DMS153 treated with DMSO at 0.1 percent for 48 hours (cell line): ENCODE results near the gene ERC2.

ENCODE experiments used
- DNase-seq: peaks from one replicate; lab custom pipeline; 2025; ENCODE audit not compliant: unreplicated experiment; lab: John Stamatoyannopoulos, UW

Gene ERC2

DNA sequence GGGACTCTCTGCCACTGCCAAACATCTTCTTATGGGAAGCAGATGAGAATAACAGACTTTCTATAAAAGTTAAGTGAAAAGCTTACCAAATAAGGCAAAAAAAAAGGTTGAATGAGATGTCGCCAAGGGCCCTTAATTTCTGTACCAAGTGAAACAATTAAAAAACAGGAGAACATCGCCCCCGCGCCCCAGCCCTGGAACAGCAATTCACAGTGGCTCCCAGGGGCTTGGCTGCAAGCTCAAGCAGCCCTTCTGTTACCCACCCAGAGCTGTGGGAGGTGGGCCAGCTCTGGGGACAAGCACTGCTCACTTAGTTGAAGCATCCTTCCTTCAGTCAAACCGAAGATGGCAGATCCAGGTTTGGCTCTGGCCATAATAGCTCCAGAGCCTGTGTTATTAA lies 208.0 kb downstream of the ERC2 start:
- no peak for DNase-seq

DNA sequence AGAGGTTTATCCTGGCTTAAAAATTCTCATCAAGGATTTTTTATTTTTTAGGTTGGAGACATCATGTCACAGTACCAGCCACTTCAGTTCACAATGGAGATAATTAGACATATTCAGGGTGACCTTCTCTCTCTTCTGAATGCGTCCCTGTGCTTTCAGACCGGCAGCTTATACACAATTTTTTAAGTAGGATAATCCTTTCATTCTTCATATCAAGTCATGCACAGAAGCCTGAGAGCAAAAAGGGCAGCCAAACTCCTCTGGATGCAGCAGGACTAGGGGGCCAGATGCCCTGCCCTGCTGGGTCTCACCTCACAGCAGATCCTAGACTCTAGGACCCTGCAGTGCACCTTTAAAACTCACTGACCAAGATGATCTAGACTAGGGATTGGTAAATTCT lies 210.4 kb downstream of the ERC2 start:
- no peak for DNase-seq

DNA sequence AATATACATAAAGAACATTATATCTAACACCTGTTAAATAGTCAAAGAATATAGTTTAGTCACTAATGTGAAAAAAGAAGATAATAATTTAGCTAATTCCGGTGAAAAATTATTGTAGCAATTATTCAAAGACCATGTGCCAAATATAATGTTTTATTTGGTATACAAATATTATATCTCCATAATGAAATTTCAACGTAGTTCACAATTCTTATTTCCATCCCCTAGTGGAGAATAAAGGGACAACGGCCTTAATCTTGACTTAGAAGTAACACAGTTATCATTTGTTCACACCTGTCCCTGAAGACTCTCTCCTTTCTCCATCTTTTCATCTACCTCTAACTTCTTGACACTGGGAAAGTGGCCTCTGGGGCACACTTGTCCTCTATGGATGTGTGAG lies 213.4 kb downstream of the ERC2 start:
- no peak for DNase-seq

DNA sequence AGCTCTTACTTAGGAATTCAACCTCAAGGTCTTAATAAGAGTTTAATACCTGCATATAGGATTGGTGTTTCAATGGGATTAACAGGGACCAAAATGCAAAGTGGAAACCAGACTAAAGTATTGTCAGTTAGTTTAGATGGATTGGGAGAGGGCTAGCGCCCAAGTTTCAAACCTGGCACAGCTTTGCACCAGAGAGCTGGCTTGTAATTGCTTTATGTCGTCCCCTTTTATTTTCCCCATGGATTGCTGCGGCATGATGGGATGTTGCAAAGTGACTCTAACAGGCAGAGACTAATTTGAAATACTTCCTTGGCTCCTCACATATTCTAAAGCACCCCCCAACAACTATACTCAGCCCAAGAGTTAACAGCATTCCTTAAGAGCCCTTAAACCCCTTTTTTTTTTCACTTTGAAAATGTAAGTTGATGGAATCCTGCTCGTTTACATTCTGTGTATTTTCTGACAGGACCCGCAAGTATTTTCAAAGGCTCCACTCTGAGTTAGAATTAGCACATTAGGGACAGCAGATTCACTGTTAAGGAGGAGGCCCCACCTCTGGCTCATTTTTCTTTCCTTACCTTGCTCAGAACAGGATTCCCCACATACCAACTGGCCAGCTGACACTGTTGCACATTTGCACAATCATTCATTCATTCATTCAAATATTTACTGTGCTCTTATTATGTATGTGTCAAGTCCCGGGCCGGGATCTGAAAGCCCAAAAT lies 214.2 kb downstream of the ERC2 start:
- DNase-seq: no peak

DNA sequence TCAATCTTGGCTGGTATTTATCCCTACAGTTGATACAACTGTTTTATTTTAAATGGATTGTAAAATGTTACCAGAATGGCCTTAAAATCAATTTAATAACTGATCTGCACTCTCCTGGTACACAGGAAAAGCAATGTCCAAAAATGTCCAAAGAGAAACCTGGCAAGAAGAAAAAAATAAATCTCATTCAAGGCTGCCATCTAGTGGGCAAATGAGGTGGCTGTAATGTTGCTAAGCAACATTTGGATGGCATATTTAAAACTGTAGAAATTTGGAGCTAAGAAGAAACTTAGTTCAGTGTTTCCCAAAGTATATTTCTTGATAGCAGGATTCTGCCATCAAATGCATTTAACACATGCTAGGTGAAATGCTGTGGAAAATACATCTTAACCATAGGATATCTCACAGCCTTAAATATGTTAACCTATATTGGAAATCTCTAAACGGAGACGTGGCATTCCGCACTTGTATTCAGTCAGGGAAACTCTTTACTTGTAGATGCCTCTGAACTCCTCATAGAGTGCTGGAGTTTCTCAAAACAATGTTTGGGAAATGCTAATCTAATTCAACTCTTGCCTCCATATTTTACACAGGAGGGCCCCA lies 216.8 kb downstream of the ERC2 start:
- DNase-seq: no peak

DNA sequence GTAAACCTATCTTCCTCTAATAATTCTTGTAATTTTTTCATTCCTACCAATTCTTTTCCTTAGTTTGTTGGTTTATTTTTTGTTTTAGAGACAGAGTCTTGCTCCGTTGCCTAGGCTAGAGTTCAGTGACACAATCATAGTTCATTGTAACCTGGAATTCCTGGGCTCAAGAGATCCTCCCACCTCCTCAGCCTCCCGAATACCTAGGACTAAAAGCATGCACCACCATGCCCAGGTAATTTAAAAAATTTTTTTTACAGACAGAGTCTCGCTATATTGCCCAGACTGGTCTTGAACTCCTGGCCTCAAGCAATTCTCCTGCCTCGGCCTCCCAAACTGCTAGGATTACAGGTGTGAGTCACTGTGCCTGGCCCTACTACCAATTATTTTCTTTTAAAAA lies 220.2 kb downstream of the ERC2 start:
- no peak for DNase-seq

DNA sequence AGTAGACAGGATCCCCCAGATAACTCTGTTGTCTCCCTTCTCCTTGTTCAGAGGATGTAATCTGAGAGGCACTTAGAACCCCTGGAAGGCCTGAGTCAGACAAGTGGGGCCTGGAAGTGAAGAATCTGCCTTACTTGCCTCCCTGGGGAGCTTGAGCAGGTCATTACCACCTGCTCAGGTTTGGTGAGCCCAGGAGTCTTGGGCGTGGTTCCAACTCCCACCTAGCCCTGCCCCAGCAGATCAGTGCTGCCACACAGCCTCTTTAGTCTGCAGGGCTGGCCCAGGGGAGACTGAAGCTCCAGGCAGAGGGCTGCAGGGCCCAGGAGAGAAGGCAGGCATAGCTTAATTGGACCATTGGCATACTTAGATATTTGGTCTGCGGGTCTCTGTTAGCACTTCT lies 230.0 kb downstream of the ERC2 start:
- no peak for DNase-seq

DNA sequence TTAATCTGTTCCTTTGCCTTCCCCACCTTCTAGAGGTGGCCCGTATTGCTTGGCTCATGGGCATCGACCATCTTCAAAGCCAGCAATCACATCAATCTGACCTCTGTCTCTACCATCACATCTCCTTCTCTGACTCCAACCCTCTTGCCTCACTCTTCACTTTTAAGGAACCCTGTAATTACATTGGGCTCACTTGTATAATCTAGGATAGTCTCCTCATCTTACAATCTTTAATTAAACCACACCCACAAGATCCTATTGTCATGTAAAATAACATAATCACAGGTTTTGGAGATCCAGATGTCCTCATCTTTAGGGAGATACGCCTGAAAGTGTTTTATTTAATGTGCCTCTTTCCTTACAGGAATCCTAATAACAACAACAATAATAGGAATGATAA lies 234.5 kb downstream of the ERC2 start:
- no peak for DNase-seq

DNA sequence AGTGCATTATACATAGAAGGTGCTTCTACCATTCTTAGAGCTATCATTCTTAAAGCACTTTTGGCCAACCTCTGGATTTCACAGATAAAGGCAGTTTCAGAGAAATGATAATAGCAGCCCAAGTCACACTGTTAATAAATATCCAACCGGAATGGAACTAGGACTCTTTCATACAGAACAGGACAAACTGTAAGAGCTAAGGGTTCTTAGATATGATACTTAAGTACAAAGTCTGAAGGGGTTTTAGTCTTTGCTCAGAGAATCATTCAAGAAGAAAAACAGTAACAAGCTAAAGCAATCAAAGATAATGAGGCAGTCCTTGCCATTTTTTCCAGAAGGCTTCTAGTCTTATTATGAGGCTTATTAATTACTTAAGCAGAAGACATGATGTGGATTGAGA lies 239.0 kb downstream of the ERC2 start:
- DNase-seq: no peak

DNA sequence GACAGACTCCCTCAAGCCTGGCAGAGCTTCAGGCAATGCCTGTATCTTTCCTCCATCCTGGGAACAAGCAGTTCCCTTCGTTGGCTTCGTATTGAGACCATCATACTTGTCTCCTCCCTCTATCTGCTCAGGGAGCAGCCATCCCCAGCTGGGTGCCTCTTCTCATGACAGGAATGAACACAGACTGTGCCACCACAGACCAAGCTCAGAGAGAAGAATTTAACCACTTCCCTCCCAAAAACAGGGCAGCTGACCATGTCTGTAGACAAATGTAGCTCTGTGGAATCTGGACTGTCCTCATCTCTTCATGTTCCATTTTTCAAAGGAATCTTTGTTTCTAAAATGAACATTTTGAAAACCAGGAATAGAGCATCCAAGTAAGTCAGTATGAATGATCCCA lies 245.4 kb downstream of the ERC2 start:
- DNase-seq: no peak

DNA sequence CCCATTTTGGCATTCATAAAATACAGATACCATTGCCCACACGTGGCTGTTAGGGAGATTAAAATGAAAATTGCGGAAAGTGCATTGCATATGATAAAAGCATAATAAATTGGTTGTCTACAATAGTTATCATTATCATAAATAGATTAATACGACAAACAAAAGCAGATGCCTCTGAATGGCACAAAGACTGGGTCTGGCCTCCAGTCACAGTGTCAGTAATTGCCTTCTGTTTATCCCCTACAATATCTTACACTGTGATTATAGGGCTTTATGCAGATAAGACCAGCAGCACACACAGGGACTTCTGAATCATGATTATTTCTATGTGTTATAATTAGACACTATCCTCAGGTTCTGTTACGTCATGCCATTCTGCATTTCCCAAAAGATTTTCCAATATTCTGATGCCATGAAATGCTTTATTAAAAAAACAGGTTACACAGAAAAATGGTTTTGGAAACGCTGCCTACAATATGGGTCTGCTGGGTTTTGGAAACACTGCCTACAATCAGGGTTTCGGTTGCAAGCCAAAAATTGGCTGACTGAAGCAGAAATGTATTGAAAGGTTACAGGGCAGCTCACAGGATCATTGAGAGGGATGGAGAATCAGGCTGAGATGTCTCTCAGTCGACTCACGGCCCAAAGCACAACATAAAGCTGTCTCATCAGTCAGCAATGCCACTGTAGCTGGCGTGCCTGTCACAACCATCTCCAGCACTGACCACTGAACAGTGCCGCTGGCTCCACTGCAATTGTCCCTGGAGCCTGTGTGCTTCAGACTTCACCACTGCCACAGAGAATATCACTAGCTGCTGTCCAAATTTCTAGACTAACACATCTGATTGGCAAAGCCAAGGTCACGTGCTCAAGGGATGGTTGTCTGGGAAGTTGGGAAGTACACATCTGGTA lies 248.1 kb downstream of the ERC2 start:
- no peak for DNase-seq

DNA sequence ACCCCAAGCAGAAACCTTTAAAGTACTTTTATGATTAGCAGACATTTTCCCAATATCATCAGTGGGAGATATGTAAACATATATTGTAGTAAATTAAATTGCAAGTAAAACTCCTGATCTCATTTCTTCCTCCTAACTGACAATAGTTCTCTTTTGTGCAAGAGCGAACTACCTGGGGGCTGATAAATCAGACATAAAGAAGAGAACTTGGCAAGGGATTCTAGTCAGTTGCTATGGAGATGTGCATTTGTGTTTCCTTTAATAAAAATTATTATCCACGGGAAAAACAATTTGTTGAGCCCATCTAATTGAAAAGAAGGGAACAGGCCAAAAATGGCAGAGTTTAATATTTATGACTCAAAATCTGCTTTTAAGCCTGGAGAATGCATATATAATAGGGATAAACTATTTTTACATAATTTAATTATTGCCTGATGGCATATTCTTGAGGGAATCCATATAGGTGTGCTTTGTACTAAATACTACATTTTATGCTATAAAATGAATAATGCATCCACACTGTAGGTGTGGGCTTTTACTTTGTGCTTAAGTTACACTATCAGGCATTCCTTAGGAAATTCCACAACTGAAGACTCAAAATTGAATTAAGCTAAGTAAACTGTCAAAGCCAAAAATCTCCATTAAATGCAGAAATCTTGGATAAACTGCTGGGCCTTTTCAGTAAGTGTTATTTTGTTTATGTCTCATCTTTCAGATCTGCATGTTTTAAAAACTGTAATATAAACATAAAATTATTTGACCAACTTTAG lies 258.1 kb downstream of the ERC2 start:
- DNase-seq: no peak

DNA sequence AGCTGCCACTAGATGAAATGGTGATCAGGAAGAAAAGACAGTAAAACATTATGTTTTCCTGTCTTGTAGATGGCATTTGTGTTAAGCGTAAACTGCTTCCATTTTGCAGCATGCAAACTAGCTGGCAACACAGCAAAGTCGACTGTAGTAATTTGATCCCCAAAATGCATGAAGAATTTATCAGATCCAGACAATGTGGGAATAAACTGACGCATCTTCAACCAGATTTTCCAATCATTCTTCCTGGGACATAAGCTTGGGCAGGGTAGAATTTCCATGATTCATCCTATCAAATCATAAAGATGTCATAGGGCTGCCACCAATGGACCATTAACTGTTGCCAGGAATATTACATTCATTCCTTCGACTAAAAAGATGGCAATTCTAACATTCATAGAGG lies 260.3 kb downstream of the ERC2 start:
- no peak for DNase-seq

DNA sequence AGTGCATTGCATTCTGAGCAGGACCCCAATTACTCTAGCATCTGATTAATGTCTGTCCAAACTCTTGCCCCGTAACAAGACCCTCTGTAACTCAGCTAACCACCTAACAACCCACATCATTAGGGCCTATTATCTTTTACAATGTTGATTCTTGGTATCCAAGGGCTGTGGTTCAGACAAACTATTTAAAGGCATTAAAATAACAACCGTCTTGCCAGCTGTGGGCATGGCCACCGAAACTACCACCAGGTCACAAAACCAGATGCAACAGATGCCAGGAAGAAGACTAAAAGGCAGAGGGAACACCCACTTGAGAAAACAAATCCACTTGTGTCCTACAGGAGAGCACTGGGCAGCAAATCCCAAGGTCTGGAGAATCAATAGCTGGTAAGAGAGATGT lies 262.9 kb downstream of the ERC2 start:
- DNase-seq: no peak

DNA sequence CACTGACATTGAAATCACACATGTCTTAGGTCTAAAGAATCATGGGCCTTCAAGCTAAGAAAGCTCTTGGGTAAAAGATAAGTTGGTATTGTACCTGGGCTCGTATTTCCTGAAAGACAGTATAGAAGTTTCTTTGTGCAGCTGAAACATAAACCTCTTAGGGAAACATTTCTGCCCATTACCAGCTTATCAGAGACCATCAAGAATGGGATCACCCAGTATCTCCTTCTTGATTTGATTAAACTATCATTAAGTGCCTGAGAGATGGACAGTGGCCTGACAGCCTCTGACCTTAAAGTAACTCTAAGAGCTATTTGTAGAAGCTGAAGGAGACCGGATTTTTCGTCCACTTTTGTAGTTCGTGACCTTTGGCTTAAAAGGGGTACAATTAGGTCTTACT lies 265.3 kb downstream of the ERC2 start:
- no peak for DNase-seq

DNA sequence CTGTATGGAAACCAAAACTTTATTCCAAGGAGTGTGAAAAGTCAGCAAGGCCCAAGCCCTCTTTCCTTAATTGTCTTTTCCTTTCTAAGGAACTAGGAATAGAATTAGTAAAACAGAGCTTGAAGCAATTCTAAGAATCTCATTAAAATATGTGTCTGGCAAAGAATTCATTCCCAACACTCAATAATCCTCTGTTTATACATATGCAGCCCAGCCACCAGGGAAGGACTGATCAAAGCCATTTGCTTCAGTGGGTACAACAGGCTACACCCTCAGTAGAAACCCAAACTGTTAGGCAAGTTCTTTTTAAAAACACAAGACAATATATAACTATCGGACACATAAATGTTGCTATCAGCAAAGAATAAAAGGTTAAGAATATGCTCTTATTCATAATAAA lies 266.9 kb downstream of the ERC2 start:
- no peak for DNase-seq

DNA sequence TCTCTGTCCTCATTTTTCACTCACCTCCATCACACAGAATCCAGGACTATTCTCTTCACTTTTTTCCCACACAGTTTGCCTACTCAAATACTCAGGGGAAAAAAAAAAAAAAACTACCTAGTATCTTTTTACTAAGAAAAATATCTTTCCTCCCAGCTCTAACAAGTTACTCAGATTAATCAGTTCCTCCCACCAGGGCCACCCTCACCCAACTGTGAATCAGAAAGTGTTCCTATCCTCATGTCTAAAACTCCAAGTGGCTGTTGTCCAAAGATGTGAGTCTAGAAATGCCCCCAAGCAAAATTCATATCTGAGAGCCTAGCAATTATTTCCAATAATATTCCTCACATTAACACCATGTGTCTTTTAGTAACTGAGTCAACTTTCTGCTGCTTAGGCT lies 268.0 kb downstream of the ERC2 start:
- no peak for DNase-seq

DNA sequence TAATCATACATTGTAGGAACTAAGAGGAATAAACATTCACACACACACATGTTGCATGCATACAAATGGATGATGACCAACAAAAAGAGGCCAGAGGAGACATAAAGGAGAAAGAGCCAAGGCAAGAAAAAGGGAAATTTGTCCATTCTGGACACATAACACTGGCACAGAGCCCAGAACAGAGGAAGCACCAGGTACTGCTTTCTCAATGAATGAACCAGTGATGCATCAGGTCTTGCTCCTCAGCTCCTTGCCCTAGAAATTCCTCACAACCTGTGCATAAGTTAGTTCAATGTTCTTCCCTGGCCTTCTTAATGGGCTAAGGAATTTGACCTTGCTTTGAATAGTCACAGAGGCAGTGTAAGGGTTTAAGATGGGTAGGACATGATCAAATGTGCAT lies 270.3 kb downstream of the ERC2 start:
- no peak for DNase-seq

DNA sequence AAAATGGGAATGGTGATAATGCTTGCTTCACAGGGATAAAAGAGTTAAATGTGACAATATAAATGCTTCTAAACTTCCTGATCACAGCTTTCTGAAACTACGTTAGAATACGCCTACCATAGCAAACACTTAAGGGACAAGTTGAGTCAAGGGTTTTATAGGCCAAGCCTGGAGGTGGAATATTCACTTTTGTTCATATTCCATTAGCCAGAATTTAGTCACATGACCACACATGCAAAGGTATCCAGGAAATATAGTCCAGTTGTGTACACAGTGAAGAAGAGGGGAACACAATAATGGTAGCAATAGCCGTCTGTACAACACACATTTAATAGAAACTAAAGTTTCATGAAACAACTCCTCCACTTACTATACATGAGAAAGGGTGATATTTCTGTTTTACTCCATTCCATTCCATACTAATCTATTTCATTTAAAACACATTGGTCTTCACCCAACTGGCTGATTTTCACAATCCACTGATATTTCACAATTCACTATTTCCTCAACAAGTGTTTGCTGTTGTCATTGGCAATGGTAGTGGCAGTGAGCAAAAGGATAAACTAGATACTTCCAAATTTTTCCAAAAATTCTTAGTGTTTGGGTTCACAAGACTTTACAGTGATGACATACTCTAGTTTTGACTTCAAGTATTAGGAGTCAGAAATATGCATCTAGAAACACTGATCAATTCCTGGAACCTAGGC lies 270.9 kb downstream of the ERC2 start:
- DNase-seq: no peak

DNA sequence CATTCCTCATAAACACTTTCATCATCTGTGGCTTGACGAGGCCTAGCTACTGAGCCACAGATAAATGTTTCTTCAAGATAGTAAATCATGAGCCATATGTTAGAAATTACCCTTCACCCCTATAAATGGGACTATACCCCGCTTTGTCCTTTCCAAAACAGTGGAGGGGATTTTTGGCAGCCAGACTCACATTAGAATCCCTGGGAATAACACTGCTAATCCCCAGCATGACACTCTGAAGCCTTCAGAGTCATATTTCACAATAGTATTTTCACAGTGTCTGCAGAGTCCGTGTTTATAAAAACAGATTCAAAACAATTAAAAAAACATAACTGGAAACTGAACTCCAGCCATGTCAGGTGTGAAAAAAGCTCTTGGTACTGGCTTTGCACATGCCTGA lies 271.6 kb downstream of the ERC2 start:
- DNase-seq: no peak

DNA sequence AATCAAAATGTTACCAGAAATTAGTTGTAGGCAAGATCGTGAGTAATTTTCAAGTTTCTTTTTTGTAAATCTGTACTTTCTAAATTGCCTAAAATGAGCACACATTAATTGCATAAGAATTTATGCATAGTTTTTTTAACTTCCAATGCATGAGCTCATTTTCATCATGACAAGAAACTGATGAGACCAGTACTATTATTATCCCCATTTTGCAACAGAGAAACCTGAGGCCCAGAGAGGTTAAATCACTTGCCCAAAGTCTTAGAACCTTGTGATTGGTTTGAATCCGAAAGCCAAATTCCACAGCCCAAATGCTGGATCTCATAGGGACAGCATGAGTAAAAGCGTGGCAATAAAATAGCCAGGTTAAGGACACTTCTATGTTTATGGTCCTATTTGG lies 274.7 kb downstream of the ERC2 start:
- no peak for DNase-seq
